PC-9 (cell line): ENCODE data around the gene GZMM.

Source experiments
- CTCF ChIP-seq: fragments of 200-600 bp; sonication (generic); conservative IDR thresholded peaks from 2 replicates; pipeline ENCODE4 v1.6.1; 2017; ENCODE audit warnings: mixed run types, antibody characterized with exemption, mild to moderate bottlenecking, moderate library complexity
- EZH2 ChIP-seq: fragments of 200-600 bp; sonication (generic); IDR thresholded peaks from 2 replicates; pipeline ENCODE4 v1.8.0; 2017; ENCODE audit warnings: antibody characterized with exemption, low read depth

GRCh38 chr19:588093-588740 lies 44.4 kb downstream of the GZMM start:
- peak; percentile 69 for TF ChIP-seq CTCF
- no peak for TF ChIP-seq EZH2
